Stimulated activated CD4-positive, alpha-beta T cell treated with anti-CD3 and anti-CD28 coated beads, Interleukin-4, amount 100 ng/mL, for 24 hours (primary cell): Measurements from ENCODE around the gene EIF4EBP3.
A peak's percentile ranks its signal among the peaks of the same experiment; 100 is the strongest.
"Not testable (repeated sequence)": the region's sequence is repeated elsewhere in the genome, so short reads cannot be mapped to it uniquely, and the experiment has no call there.

Source experiments
- DNase-seq: peaks from one replicate; pipeline ENCODE4 v3.0.0-alpha.2; 2020

The EIF4EBP3 gene

DNA sequence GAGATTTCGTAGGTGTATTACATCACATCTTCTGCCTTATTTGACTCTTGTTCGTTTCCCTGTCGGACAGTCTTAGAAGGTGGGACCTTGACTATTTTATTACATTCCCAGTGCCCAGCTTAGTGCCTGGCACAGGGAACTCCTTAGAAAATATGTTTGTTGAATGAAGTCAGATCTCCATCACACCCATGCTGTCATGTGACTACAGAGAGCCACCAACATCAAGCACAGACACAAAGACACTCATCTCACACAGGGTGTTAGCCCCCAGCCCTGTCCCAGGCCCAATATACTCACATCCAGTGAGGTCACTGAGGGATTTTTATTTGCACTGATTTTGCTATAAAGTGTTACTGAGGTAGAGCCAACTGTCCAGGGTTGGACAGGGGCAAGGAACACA is 10.5 kb downstream of the EIF4EBP3 start:
- DNase-seq: no peak

- no peak for DNase-seq
Observed at GRCh38 chr5:140558542-140558941, 11.1 kb downstream of the EIF4EBP3 start.

DNA sequence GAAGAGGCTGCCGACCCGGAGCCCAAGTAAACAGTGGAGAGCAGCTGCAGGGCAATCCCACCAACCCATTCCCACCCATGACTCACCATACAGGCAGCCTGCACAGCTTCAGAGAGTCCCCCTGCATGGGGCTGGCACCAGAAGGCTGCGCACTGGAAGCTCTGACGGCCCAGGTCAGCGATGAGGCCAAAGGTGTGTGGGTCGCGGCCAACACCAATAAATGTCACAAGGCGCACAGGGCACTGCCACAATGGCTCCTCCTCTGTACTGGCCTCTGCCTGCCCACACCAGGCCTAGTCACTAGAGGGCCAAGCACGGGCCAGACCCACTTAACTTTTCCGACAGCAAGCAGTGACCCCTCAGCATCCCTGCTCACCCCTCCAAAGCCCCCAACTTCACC is 12.8 kb downstream of the EIF4EBP3 start:
- DNase-seq: no peak

DNA sequence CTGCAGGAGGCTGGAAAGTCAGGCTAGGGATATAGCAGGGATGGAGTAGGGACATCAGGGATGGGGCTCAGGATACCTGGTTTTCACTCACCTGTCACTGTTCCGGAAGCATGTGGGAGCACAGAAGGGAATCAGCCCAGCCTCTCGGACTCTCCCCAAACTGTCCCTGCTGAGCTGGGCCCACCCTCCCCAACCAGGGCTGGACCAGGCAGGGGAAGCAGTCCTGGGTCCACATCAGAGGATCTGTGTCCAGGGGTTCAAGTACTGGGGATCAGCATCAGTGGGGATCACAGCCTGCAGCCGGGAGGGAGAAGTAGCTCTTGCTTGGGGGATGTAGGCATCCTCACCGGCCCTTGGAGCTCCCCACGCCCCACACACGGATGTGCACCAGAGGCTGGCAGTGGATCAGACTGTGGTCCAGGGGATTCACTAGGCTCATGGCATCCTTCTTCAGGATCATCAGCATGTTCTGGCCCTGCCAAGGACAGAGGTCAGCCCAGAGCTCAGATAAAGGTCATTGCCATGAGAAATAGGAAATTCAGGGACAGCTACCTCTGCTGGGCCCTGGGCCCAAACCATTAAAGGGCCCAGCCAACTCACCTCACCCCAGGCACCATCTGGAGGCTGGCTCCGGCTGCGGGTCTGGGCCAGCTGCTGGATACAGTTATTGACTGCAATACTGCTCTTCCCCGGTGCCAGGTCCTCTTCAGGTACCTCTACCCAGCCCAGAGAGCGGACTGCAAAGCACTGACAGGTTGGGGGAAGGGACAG is 14.5 kb downstream of the EIF4EBP3 start:
- DNase-seq: no peak

- DNase-seq: no peak
Observed at GRCh38 chr5:140563596-140563995, 16.1 kb downstream of the EIF4EBP3 start.

DNA sequence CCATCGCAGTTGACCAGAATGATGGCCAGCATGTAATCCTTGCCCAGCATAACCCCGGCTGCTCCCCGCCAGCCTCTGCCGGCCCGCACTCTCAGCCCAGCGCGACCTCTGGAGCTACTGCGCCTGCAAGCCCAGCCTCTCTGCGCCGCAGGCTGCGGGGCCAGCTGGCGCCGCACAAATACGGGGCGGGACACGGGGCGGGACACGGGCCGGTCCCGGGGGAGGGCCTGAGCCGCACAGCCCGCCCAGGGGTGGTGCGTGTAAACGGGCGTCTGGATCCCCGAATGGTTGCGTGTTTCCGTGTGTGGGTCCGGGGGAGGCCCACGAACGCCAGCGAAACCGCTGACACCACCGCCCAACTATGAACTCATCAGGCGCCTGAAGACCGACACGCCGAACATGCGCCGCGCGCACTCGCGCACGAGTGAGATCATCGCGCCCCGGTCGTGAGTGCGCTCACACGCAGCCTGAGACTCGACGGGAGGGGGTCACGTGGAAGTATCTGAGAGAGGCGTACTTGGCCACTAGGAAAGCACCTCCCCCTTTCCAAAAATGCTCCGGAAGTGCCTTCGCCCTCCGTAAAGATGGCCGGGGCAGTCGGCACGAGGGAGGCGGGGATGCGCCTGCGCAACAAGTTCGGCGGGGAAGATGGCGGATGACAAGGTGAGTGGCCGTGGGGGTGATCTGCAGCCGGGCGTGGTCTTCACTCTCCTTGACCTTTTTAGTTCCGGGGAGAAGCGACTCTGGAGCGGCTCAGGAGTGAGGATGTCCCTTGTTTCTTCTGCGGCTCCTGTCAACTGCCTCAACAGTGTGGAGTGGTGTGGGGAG is 16.9 kb downstream of the EIF4EBP3 start, which contains the start of the genes APBB3 and SLC35A4:
Gene APBB3 (minus strand): TSS at position 403 of the 828 bp plus-strand sequence. CDS start 353 bp downstream, at position 50.
Gene SLC35A4 (plus strand): TSS at position 633 of the 828 bp plus-strand sequence. CDS start 2,342 bp downstream, outside the sequence.
- peak; percentile 97 for DNase-seq

DNA sequence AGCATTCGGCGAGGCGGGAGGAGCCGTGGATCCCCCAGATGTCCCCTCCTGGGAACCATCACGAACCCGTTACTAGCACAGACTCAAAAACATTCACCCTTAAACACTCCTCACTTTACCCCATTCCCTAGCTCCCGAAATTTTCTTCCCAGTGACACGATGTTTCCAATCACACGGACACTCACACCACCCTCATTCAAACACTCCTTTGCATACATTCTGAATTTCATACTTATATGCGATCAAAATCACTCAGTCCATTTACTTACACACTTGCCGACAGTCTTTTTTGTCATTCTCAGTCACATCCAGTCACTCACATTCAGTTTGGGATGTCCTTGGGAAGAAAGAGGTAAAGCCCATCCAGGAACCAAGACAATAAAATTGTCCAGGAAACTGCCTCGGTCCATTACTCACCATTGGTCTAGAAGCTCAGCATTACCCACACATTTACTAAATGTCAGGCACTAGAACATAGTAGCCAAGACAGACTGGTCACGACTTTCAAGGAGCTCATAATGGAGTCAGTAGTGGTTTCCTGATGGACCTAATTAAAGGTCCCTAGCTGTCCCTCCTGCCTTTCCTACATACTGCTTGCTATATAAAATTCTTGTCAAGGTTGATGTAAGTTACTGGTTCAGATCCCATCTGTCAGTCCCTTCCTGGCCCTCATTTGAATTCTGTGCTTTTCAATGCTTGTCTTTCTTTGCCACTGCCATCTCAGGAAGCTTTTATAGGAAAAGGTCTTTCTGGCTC is 17.7 kb downstream of the EIF4EBP3 start:
- DNase-seq: no peak

- no peak for DNase-seq
Observed at GRCh38 chr5:140565780-140566095, 18.3 kb downstream of the EIF4EBP3 start.

GRCh38 chr5:140566665-140567064 is 19.2 kb downstream of the EIF4EBP3 start:
- no peak for DNase-seq

DNA sequence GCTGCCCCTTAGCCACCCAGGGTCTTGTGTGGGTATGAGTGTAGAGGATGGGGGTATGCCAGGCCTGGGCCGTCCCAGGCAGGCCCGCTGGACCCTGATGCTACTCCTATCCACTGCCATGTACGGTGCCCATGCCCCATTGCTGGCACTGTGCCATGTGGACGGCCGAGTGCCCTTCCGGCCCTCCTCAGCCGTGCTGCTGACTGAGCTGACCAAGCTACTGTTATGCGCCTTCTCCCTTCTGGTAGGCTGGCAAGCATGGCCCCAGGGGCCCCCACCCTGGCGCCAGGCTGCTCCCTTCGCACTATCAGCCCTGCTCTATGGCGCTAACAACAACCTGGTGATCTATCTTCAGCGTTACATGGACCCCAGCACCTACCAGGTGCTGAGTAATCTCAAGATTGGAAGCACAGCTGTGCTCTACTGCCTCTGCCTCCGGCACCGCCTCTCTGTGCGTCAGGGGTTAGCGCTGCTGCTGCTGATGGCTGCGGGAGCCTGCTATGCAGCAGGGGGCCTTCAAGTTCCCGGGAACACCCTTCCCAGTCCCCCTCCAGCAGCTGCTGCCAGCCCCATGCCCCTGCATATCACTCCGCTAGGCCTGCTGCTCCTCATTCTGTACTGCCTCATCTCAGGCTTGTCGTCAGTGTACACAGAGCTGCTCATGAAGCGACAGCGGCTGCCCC is 19.8 kb downstream of the EIF4EBP3 start:
- DNase-seq: no peak

DNA sequence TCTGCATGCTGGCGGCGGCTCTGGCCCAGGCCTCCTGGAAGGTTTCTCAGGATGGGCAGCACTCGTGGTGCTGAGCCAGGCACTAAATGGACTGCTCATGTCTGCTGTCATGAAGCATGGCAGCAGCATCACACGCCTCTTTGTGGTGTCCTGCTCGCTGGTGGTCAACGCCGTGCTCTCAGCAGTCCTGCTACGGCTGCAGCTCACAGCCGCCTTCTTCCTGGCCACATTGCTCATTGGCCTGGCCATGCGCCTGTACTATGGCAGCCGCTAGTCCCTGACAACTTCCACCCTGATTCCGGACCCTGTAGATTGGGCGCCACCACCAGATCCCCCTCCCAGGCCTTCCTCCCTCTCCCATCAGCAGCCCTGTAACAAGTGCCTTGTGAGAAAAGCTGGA is 20.4 kb downstream of the EIF4EBP3 start:
- DNase-seq: no peak

DNA sequence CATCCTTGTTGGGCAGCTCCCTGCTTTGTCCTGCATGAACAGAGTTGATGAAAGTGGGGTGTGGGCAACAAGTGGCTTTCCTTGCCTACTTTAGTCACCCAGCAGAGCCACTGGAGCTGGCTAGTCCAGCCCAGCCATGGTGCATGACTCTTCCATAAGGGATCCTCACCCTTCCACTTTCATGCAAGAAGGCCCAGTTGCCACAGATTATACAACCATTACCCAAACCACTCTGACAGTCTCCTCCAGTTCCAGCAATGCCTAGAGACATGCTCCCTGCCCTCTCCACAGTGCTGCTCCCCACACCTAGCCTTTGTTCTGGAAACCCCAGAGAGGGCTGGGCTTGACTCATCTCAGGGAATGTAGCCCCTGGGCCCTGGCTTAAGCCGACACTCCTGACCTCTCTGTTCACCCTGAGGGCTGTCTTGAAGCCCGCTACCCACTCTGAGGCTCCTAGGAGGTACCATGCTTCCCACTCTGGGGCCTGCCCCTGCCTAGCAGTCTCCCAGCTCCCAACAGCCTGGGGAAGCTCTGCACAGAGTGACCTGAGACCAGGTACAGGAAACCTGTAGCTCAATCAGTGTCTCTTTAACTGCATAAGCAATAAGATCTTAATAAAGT is 21.1 kb downstream of the EIF4EBP3 start:
- DNase-seq: no peak

DNA sequence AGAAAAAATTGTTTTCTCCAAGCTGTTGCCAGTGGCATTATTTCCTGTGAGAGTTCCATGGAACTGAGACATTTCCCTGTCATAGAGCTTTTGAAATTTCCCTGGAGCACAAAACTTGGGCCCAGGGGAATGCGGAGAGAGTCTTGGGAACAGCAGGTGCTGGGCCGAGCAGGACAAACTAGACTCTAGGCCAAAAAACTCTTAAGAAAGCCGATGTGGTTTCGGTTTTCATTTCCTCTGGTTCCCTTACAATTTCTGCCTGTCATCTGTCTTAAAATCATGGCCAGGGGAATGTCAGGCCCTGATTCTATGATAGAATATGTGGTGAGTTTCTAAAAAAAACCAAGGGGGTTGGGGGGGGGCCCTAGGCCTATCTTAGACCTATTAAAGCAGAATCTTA is 21.7 kb downstream of the EIF4EBP3 start:
- DNase-seq: no peak

GRCh38 chr5:140570058-140570457 is 22.6 kb downstream of the EIF4EBP3 start:
- no peak for DNase-seq

- DNase-seq: no peak
Observed at GRCh38 chr5:140570488-140570887, 23.0 kb downstream of the EIF4EBP3 start.

DNA sequence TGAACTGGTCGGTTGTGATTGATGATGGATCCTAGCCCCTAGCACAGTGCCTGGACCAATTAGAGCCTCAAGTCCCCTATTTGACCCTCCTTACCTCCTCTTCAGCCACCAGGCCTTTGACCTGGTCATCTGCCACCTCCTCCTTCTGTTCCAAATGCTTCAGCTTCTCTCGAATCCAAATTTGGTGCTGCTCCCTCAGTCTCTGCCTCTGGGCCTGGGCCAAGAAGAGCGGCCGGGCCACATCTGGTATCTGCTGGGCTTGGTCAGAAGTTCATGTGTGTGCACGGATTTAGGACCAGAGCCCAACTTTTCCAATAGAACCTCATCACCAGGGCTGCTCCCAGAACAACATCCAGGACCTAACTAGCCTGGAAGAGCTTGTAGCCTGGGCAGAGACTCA is 23.6 kb downstream of the EIF4EBP3 start:
- DNase-seq: no peak

GRCh38 chr5:140573683-140574082 is 26.2 kb downstream of the EIF4EBP3 start:
- DNase-seq: no peak

DNA sequence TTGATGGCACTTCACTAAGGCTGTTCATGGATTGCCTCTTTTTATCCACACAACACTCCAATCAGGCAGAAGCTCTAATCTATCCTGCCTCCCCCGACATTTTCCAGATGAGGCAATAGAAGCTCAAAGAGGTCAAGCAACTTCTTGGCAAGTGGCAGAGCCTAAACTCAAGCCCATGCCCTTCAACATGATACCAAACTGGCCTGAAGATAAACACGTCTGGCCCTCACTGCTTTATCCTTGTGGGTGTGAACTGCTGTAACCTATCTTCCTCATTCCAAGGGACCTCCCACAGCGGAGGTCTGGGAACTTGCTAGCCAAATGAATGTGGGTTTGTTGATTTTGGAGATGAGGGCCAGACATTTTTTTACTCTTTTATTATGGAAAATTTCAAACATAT is 26.7 kb downstream of the EIF4EBP3 start:
- DNase-seq: no peak

GRCh38 chr5:140575309-140575708 is 27.8 kb downstream of the EIF4EBP3 start:
- no peak for DNase-seq

GRCh38 chr5:140576776-140577201 is 29.3 kb downstream of the EIF4EBP3 start:
- no peak for DNase-seq

DNA sequence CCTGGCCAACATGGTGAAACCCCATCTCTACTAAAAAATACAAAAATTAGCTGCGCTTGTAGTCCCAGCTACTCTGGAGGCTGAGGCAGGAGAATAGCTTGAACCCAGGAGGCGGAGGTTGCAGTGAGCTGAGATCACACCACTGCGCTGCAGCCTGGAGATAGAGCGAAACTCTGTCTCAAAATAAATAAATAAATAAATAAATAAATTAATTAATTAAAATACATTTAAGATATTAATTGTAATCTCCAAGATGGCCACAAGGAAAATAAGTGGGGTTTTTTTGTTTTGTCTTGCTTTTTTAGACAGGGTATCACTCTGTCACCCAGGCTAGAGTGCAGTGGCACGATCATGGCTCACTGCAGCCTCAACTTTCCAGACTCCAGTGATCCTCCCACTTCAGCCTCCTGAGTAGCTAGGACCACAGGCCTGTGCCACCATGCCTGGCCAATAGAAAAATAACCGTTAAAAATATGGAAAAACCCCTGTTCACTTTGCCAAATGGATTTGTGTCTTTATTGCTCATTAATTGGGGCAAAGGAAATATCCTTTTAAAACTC is 31.8 kb downstream of the EIF4EBP3 start:
- DNase-seq: not testable (repeated sequence)

DNA sequence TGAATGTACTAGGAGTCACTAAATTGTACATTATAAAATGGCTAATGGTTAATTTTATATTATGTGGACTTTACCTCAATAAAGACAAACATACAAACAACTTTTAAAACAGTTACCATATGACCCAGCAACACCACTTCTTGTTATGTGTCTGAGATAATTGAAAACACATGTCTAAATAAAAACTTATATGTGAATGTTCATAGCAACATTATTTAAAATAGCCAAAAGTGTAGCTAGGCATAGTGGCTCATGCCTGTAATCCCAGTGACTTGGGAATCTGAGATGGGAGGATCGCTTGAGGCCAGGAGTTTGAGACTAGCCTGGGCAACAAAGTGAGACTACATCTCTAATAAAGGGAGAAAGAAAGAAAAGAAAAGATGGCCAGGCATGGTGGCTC is 40.0 kb downstream of the EIF4EBP3 start:
- DNase-seq: no peak
